Neural cell (in vitro differentiated cells): ENCODE measurements around the gene C1QTNF1. TPM values are rescaled to one million over a fixed set of nuclear protein-coding genes. Genes with fewer than 3 reads are reported as not detected.

Experiments used
- H2AFZ ChIP-seq: fragments of 200-600, 300-800 bp; sonication (generic), shearing (Covaris generic); 2 replicates; pipeline ENCODE4 v1.6.0; 2014; ENCODE audit warnings: low read depth, mild to moderate bottlenecking, antibody characterized with exemption, low read length, moderate library complexity
- H3F3A ChIP-seq: fragments of 200-600 bp; shearing (Covaris generic); 2 replicates; pipeline ENCODE4 v1.6.1; 2016; ENCODE audit warnings: mild to moderate bottlenecking, moderate library complexity, mixed read lengths, antibody characterized with exemption, low read length; ENCODE audit not compliant: insufficient read depth, poor library complexity, severe bottlenecking
- H3K27ac ChIP-seq: fragments of 200-600, 300-800 bp; sonication (generic), shearing (Covaris generic); 2 replicates; pipeline ENCODE4 v1.5.1; 2014; ENCODE audit warnings: mild to moderate bottlenecking, low read length, moderate library complexity
- H3K27me3 ChIP-seq: fragments of 300-800, 200-600 bp; sonication (generic), shearing (Covaris generic); 2 replicates; pipeline ENCODE4 v1.6.0; 2014; ENCODE audit warnings: mild to moderate bottlenecking, low read depth, low read length, moderate library complexity; ENCODE audit not compliant: insufficient read depth
- H3K36me3 ChIP-seq: fragments of 300-800, 200-600 bp; sonication (generic), shearing (Covaris generic); 2 replicates; pipeline ENCODE4 v1.5.1; 2014; ENCODE audit warnings: mild to moderate bottlenecking, antibody characterized with exemption, low read length, moderate library complexity; ENCODE audit not compliant: insufficient read depth
- H3K4me2 ChIP-seq: fragments of 300-800, 200-600 bp; sonication (generic), shearing (Covaris generic); 2 replicates; pipeline ENCODE4 v1.6.0; 2014; ENCODE audit warnings: mild to moderate bottlenecking, low read length
- H3K4me3 ChIP-seq: fragments of 300-800, 200-600 bp; sonication (generic), shearing (Covaris generic); 2 replicates; pipeline ENCODE4 v1.5.1; 2014; ENCODE audit warnings: mild to moderate bottlenecking, low read length, moderate library complexity
- H3K79me2 ChIP-seq: fragments of 200-600 bp; shearing (Covaris generic); replicated peaks from 2 replicates; pipeline ENCODE4 v1.6.0; 2014; ENCODE audit warnings: mild to moderate bottlenecking, low read length, moderate library complexity; ENCODE audit not compliant: insufficient read depth
- H3K9ac ChIP-seq: fragments of 300-800, 200-600 bp; sonication (generic), shearing (Covaris generic); 2 replicates; pipeline ENCODE4 v1.6.1; 2016; ENCODE audit warnings: mild to moderate bottlenecking, low read length, mixed read lengths
- H3K9me2 ChIP-seq: fragments of 200-600 bp; shearing (Covaris generic); 2 replicates; pipeline ENCODE4 v1.6.1; 2016; ENCODE audit warnings: mild to moderate bottlenecking, low read length, mixed read lengths; ENCODE audit not compliant: insufficient read depth
- H3K9me3 ChIP-seq: fragments of 200-600, 300-800 bp; sonication (generic), shearing (Covaris generic); 2 replicates; pipeline ENCODE4 v1.6.1; 2016; ENCODE audit warnings: mild to moderate bottlenecking, mixed run types, low read length, moderate library complexity, mixed read lengths
- H4K20me1 ChIP-seq: fragments of 200-600 bp; shearing (Covaris generic); 2 replicates; pipeline ENCODE4 v1.6.1; 2016; ENCODE audit warnings: mild to moderate bottlenecking, mixed run types; ENCODE audit not compliant: insufficient read depth
- EP300 ChIP-seq: fragments of 450-650 bp; conservative IDR thresholded peaks from 2 replicates; pipeline ENCODE4 v1.6.1; 2014; ENCODE audit warnings: antibody characterized with exemption, mild to moderate bottlenecking, moderate library complexity; ENCODE audit not compliant: poor library complexity, severe bottlenecking
- EZH2 ChIP-seq: fragments of 200-600, 300-800 bp; shearing (Covaris generic), sonication (generic); IDR thresholded peaks from 2 replicates; pipeline ENCODE4 v1.6.1; 2014; ENCODE audit warnings: antibody characterized with exemption, low read length, borderline replicate concordance, mild to moderate bottlenecking; ENCODE audit not compliant: insufficient read depth, poor library complexity, severe bottlenecking
- MXI1 ChIP-seq: fragments of 450-650 bp; conservative IDR thresholded peaks from 2 replicates; pipeline ENCODE4 v1.6.1; 2014; ENCODE audit warnings: antibody characterized with exemption, mild to moderate bottlenecking; ENCODE audit not compliant: poor library complexity, severe bottlenecking
- POLR2AphosphoS5 ChIP-seq: IDR thresholded peaks from 2 replicates; pipeline ENCODE4 v1.6.1; 2012
- RAD21 ChIP-seq: fragments of 450-650 bp; conservative IDR thresholded peaks from 2 replicates; pipeline ENCODE4 v1.6.1; 2014; ENCODE audit warnings: antibody characterized with exemption, mild to moderate bottlenecking, moderate library complexity
- REST ChIP-seq: IDR thresholded peaks from 2 replicates; pipeline ENCODE4 v1.6.1; 2012; ENCODE audit warnings: borderline replicate concordance
- SMC3 ChIP-seq: fragments of 450-650 bp; conservative IDR thresholded peaks from 2 replicates; pipeline ENCODE4 v1.6.1; 2014; ENCODE audit warnings: antibody characterized with exemption, mild to moderate bottlenecking, moderate library complexity; ENCODE audit not compliant: poor library complexity
- TAF1 ChIP-seq: IDR thresholded peaks from 2 replicates; pipeline ENCODE4 v1.6.1; 2012; ENCODE audit warnings: low read depth
- polyA plus RNA-seq: library from polyadenylated mRNA; depleted of rRNA; stranded (reverse); fragments of >200 nt; gene quantifications from 2 replicates; pipeline ENCODE4 v1.2.3, GENCODE V29; 2014
- TF ChIP-seq, protein P1 (sequence below): fragments of 450-650 bp; IDR thresholded peaks from 2 replicates; pipeline ENCODE4 v1.5.1; 2014; ENCODE audit warnings: antibody characterized with exemption, mild to moderate bottlenecking, moderate library complexity; ENCODE audit not compliant: poor library complexity, severe bottlenecking

Gene C1QTNF1
- polyA plus RNA-seq, 1 donor from 2014 or later, result 0.16 TPM

- no peak for TF ChIP-seq EP300
- no peak for TF ChIP-seq SMC3
- TF ChIP-seq TAF1, result no peak
- TF ChIP-seq POLR2AphosphoS5, result no peak
- TF ChIP-seq EZH2, result no peak
- no peak for TF ChIP-seq RAD21
- TF ChIP-seq MXI1, result no peak
- TF ChIP-seq, protein P1, sequence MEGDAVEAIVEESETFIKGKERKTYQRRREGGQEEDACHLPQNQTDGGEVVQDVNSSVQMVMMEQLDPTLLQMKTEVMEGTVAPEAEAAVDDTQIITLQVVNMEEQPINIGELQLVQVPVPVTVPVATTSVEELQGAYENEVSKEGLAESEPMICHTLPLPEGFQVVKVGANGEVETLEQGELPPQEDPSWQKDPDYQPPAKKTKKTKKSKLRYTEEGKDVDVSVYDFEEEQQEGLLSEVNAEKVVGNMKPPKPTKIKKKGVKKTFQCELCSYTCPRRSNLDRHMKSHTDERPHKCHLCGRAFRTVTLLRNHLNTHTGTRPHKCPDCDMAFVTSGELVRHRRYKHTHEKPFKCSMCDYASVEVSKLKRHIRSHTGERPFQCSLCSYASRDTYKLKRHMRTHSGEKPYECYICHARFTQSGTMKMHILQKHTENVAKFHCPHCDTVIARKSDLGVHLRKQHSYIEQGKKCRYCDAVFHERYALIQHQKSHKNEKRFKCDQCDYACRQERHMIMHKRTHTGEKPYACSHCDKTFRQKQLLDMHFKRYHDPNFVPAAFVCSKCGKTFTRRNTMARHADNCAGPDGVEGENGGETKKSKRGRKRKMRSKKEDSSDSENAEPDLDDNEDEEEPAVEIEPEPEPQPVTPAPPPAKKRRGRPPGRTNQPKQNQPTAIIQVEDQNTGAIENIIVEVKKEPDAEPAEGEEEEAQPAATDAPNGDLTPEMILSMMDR, result no peak
- TF ChIP-seq REST, result no peak
- no peak overlapping the region for H2AFZ ChIP-seq
Measured at GRCh38 chr17:79028496-79029326, 4.7 kb downstream of the C1QTNF1 start.

DNA sequence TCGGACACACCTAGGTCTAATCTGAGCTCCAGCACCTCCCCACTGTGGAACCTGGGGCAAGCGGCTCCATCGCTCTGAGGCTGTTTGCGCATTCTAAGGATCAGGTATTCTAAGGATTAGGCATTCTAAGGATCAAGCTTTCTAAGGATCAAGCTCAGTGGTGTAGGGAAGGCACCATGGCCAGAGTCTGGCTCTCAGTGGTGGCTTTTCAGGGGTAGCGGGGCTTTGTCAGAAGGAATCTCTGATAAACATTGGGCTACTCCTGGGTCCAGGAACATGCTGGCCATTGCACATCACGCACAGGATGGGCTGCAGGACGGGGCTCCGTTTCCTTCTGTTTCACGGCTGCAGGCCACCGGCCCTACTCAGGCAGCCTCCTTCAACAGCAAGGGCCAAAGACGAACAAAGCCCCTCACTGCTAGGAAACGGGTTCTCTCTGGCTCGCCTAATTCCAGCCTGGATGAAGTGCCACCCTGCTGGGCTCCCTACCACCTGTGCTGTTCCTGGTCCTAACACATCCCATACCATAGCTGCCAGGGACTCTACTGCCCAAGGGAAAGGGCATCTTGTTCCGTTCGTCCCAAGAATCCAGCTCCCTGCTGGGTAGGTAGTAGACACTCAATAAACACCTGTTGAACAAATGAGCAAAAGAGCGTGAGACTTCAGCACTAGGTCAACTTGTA lies 5.5 kb downstream of the C1QTNF1 start:
- Histone ChIP-seq H3K79me2 (no peaks in the 10 kb centered on the region), H3F3A (no peaks in the 10 kb centered on the region), H3K27ac (no peak overlapping the region), H3K4me2 (no peak overlapping the region), H3K9ac (no peak overlapping the region), H2AFZ (no peak overlapping the region), H3K36me3 (no peaks in the 10 kb centered on the region), H3K27me3 (peaks cover 7% of the 10 kb centered on the region), H4K20me1 (no peaks in the 10 kb centered on the region), H3K9me2 (no peaks in the 10 kb centered on the region), H3K9me3 (no peaks in the 10 kb centered on the region), H3K4me3 (no peak overlapping the region)
- TF ChIP-seq REST (no peak), POLR2AphosphoS5 (no peak), EZH2 (no peak), MXI1 (no peak), SMC3 (no peak), RAD21 (no peak), EP300 (no peak), TAF1 (no peak)
- TF ChIP-seq, protein P1, result no peak

More at GRCh38 chr17:79028496-79029326, 4.7 kb downstream of the C1QTNF1 start:
- Histone ChIP-seq H4K20me1 (no peaks in the 10 kb centered on the region), H3K4me3 (no peak overlapping the region), H3K36me3 (no peaks in the 10 kb centered on the region), H3K9ac (no peak overlapping the region), H3K9me3 (no peaks in the 10 kb centered on the region), H3K9me2 (no peaks in the 10 kb centered on the region), H3K4me2 (no peak overlapping the region), H3K27me3 (peaks cover 15% of the 10 kb centered on the region), H3K79me2 (no peaks in the 10 kb centered on the region), H3K27ac (no peak overlapping the region), H3F3A (no peaks in the 10 kb centered on the region)
